Endodermal cell (in vitro differentiated cells): ENCODE data around the gene IQCE. TPM values are rescaled to one million over a fixed set of nuclear protein-coding genes. Genes with fewer than 3 reads are reported as not detected.

ENCODE experiments used
- DNase-seq: peaks from one replicate; pipeline ENCODE4 v3.0.0-alpha.2; 2017
- H3K27ac ChIP-seq: 2 replicates; pipeline ENCODE4 v1.5.1; 2013; ENCODE audit warnings: mild to moderate bottlenecking, low read depth, low read length, moderate library complexity
- H3K27me3 ChIP-seq: 2 replicates; pipeline ENCODE4 v1.6.1; 2013; ENCODE audit warnings: mild to moderate bottlenecking, low read length, moderate library complexity; ENCODE audit not compliant: insufficient read depth, control insufficient read depth, poor library complexity, severe bottlenecking
- H3K36me3 ChIP-seq: 2 replicates; pipeline ENCODE4 v1.7.0; 2013; ENCODE audit warnings: mild to moderate bottlenecking, low read length, moderate library complexity; ENCODE audit not compliant: control insufficient read depth, insufficient read depth
- H3K4me1 ChIP-seq: one replicate; pipeline ENCODE4 v1.7.0; 2013; ENCODE audit warnings: low read length; ENCODE audit not compliant: control insufficient read depth, insufficient read depth
- H3K4me3 ChIP-seq: 2 replicates; pipeline ENCODE4 v1.5.1; 2013; ENCODE audit warnings: mild to moderate bottlenecking, low read length, moderate library complexity
- H3K9ac ChIP-seq: 2 replicates; pipeline ENCODE4 v1.6.1; 2013; ENCODE audit warnings: mild to moderate bottlenecking, low read length, moderate library complexity; ENCODE audit not compliant: poor library complexity, severe bottlenecking; ENCODE audit errors: extremely low read depth
- H3K9me3 ChIP-seq: 2 replicates; pipeline ENCODE4 v1.6.1; 2013; ENCODE audit warnings: mild to moderate bottlenecking, low read length, moderate library complexity; ENCODE audit not compliant: control insufficient read depth
- H3K27ac Mint-ChIP-seq: 2 replicates; pipeline ENCODE4 v1.8.0; 2020; ENCODE audit warnings: mixed read lengths
- H3K27me3 Mint-ChIP-seq: 2 replicates; pipeline ENCODE4 v1.8.0; 2021; ENCODE audit warnings: mild to moderate bottlenecking, mixed read lengths; ENCODE audit not compliant: insufficient read depth
- H3K36me3 Mint-ChIP-seq: 2 replicates; pipeline ENCODE4 v1.8.0; 2020; ENCODE audit warnings: low read depth, mixed read lengths
- H3K4me1 Mint-ChIP-seq: 2 replicates; pipeline ENCODE4 v1.8.0; 2020; ENCODE audit warnings: mixed read lengths
- H3K4me3 Mint-ChIP-seq: 2 replicates; pipeline ENCODE4 v1.8.0; 2020; ENCODE audit warnings: mild to moderate bottlenecking, moderate library complexity, mixed read lengths
- H3K9me3 Mint-ChIP-seq: 2 replicates; pipeline ENCODE4 v1.8.0; 2020; ENCODE audit warnings: mild to moderate bottlenecking, mixed read lengths
- CTCF ChIP-seq: fragments of 200-600 bp; sonication (generic); conservative IDR thresholded peaks from 2 replicates; pipeline ENCODE4 v1.5.0; 2021; ENCODE audit warnings: antibody characterized with exemption, mild to moderate bottlenecking
- WGBS, 2 experiments: methylation state at CpG; one replicate each; pipeline versions ENCODE4 v1.1.5 to v1.1.7; 2013; ENCODE audit warnings: missing lambda C conversion rate in 2 of 2, mixed read lengths in 1 of 2; ENCODE audit not compliant: insufficient coverage in 1 of 2, insufficient read length in 1 of 2; 5-methylcytosine and 5-hydroxymethylcytosine counted together
- total RNA-seq, 2 donors: library from RNA; stranded (reverse); fragmentation: NEBNext Ultra II Directional in 1 of 2; extraction: Animal tissue kit (Norgen Biotek cat#: 25700) in 1 of 2; gene quantifications; 2 replicates in 1 of 2; 3 replicates in 1 of 2; pipeline ENCODE4 v1.2.1, GENCODE V29; 2021

The IQCE gene
- total RNA-seq, 2 donors from 2014 or later = 15.4 to 20.8 TPM

- Mint-ChIP-seq H3K27me3 (no peaks in the 10 kb centered on the region), H3K36me3 (peaks cover 41% of the 10 kb centered on the region), H3K4me1 (no peaks in the 10 kb centered on the region), H3K27ac (no peak overlapping the region), H3K4me3 (no peak overlapping the region), H3K9me3 (no peaks in the 10 kb centered on the region)
- 89 to 93% methylated on average over 9 to 24 of the region's 24 CpGs for WGBS, 2 experiments
- Histone ChIP-seq H3K9me3 (no peaks in the 10 kb centered on the region), H3K4me1 (no peaks in the 10 kb centered on the region), H3K27ac (no peak overlapping the region), H3K27me3 (no peaks in the 10 kb centered on the region), H3K36me3 (peaks cover 3% of the 10 kb centered on the region), H3K9ac (no peak overlapping the region), H3K4me3 (no peak overlapping the region)
- no peak for DNase-seq
- TF ChIP-seq CTCF = no peak
Observed at GRCh38 chr7:2586326-2587020, 27.7 kb downstream of the IQCE start.

DNA sequence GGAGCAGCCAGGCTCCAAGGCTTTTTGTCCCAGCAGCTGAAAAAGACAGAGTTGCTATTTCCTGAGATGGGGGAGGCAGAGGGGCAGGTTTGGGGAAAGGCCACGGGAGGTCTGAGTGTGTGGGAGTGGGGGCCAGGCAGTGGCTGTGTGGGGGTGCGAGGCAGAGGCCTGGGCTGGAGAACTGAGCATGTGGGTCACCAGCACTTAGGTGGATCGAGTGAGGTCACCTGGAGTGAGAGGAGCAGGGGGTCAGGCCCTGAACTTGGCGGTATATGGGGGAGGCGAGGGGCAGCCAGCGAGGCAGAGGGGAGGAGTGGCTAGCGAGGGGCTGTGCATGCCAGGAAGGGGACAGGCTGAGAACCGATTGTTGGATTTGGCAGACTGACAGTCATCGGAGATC, 28.4 kb downstream of the IQCE start:
- Mint-ChIP-seq H3K4me1 (no peaks in the 10 kb centered on the region), H3K27me3 (no peaks in the 10 kb centered on the region), H3K9me3 (no peaks in the 10 kb centered on the region), H3K27ac (no peak overlapping the region), H3K4me3 (no peak overlapping the region), H3K36me3 (peaks cover 43% of the 10 kb centered on the region)
- Histone ChIP-seq H3K27ac (no peak overlapping the region), H3K36me3 (peaks cover 3% of the 10 kb centered on the region), H3K9me3 (no peaks in the 10 kb centered on the region), H3K9ac (no peak overlapping the region), H3K27me3 (no peaks in the 10 kb centered on the region), H3K4me3 (no peak overlapping the region), H3K4me1 (no peaks in the 10 kb centered on the region)
- WGBS, 2 experiments = 91 to 92% methylated on average over 6 to 9 of the region's 9 CpGs
- no peak for DNase-seq
- no peak for TF ChIP-seq CTCF

GRCh38 chr7:2587778-2588177, 29.0 kb downstream of the IQCE start:
- Histone ChIP-seq H3K9ac (no peak overlapping the region), H3K4me1 (no peaks in the 10 kb centered on the region), H3K4me3 (no peak overlapping the region), H3K27me3 (no peaks in the 10 kb centered on the region), H3K9me3 (no peaks in the 10 kb centered on the region), H3K27ac (no peak overlapping the region), H3K36me3 (peaks cover 3% of the 10 kb centered on the region)
- no peak for TF ChIP-seq CTCF
- no peaks in the 10 kb centered on the region for H3K27me3 Mint-ChIP-seq
- no peak for DNase-seq
- H3K36me3 Mint-ChIP-seq = peaks cover 46% of the 10 kb centered on the region
- H3K9me3 Mint-ChIP-seq = no peaks in the 10 kb centered on the region
- 96 to 97% methylated on average over 21 of the region's 21 CpGs for WGBS, 2 experiments
- no peak overlapping the region for H3K27ac Mint-ChIP-seq
- no peaks in the 10 kb centered on the region for H3K4me1 Mint-ChIP-seq
- H3K4me3 Mint-ChIP-seq = no peak overlapping the region
